HG03159 (cell line): ENCODE results near the gene DGKG.

ENCODE experiments used
- ATAC-seq: cut with Tn5 transposase; IDR thresholded peaks from one replicate; pipeline ENCODE4 v1.9.1; 2021; ENCODE audit warnings: mild to moderate bottlenecking, moderate library complexity; ENCODE audit not compliant: unreplicated experiment

DGKG gene

GRCh38 chr3:186151077-186151971 lies 210.7 kb downstream of the DGKG start:
- no peak for ATAC-seq

GRCh38 chr3:186150041-186150830 lies 211.8 kb downstream of the DGKG start:
- no peak for ATAC-seq

GRCh38 chr3:186149319-186149960 lies 212.6 kb downstream of the DGKG start:
- ATAC-seq: no peak

GRCh38 chr3:186144257-186144656 lies 217.8 kb downstream of the DGKG start:
- ATAC-seq: no peak

GRCh38 chr3:186143250-186143649 lies 218.8 kb downstream of the DGKG start:
- ATAC-seq: no peak

- ATAC-seq: no peak
Observed at GRCh38 chr3:186142393-186142932, 219.6 kb downstream of the DGKG start.

GRCh38 chr3:186141790-186142189 lies 220.2 kb downstream of the DGKG start:
- no peak for ATAC-seq

- no peak for ATAC-seq
Observed at GRCh38 chr3:186138272-186138981, 223.6 kb downstream of the DGKG start.

- no peak for ATAC-seq
Observed at GRCh38 chr3:186137051-186137685, 224.9 kb downstream of the DGKG start.

- no peak for ATAC-seq
Observed at GRCh38 chr3:186133980-186134379, 228.1 kb downstream of the DGKG start.

GRCh38 chr3:186132487-186132886 lies 229.5 kb downstream of the DGKG start:
- ATAC-seq: no peak

GRCh38 chr3:186129206-186129605 lies 232.8 kb downstream of the DGKG start:
- ATAC-seq: no peak

- ATAC-seq: no peak
Observed at GRCh38 chr3:186128158-186128557, 233.9 kb downstream of the DGKG start.

GRCh38 chr3:186127463-186127862 lies 234.6 kb downstream of the DGKG start:
- no peak for ATAC-seq

- ATAC-seq: no peak
Observed at GRCh38 chr3:186125118-186125517, 236.9 kb downstream of the DGKG start.

- ATAC-seq: no peak
Observed at GRCh38 chr3:186124592-186124991, 237.4 kb downstream of the DGKG start.

- ATAC-seq: no peak
Observed at GRCh38 chr3:186123012-186123411, 239.0 kb downstream of the DGKG start.

- ATAC-seq: no peak
Observed at GRCh38 chr3:186121968-186122367, 240.1 kb downstream of the DGKG start.

- no peak for ATAC-seq
Observed at GRCh38 chr3:186121278-186121677, 240.8 kb downstream of the DGKG start.

- ATAC-seq: no peak
Observed at GRCh38 chr3:186119499-186119898, 242.5 kb downstream of the DGKG start.
